CD4-positive, alpha-beta T cell (primary cell): ENCODE measurements around the gene PDE3B. TPM values are rescaled to one million over a fixed set of nuclear protein-coding genes. Genes with fewer than 3 reads are reported as not detected.

ENCODE experiments used
- ATAC-seq: fragments of 200-7000 bp; cut with Tn5 transposase; one replicate; pipeline ENCODE4 v1.10.0; 2022; ENCODE audit warnings: mild to moderate bottlenecking; ENCODE audit not compliant: poor library complexity
- CTCF ChIA-PET: fragments of 350-600 bp; sonication (Branson Sonifier 250); formaldehyde crosslinking; loops from one replicate; lab custom pipeline; 2021; ENCODE audit warnings: antibody characterized with exemption, inconsistent platforms; lab: Charles Lee
- POLR2A ChIA-PET: fragments of 350-600 bp; sonication (Branson Sonifier 250); formaldehyde crosslinking; loops from one replicate; lab custom pipeline; 2021; ENCODE audit warnings: antibody characterized with exemption, inconsistent platforms; lab: Charles Lee
- DNase-seq, 14 experiments: peaks; one replicate each; pipeline ENCODE4 v3.0.0-alpha.2; 2013 to 2020; ENCODE audit warnings: mixed read lengths in 2 of 14
- H3K27ac ChIP-seq, 2 donors: one replicate each; pipeline versions ENCODE4 v1.5.1 to v1.7.0; 2013; ENCODE audit warnings: low read length in 2 of 2, low read depth in 1 of 2, mild to moderate bottlenecking in 1 of 2
- H3K27me3 ChIP-seq, 2 experiments: 1 replicate in 1 of 2; 2 replicates in 1 of 2; pipeline versions ENCODE4 v1.6.1 to v1.7.0; 2013; ENCODE audit warnings: low read length in 2 of 2, control low read depth in 1 of 2, mild to moderate bottlenecking in 1 of 2, moderate library complexity in 1 of 2; ENCODE audit not compliant: insufficient read depth in 2 of 2, control insufficient read depth in 1 of 2
- H3K36me3 ChIP-seq: one replicate; pipeline ENCODE4 v1.6.1; 2013; ENCODE audit warnings: low read length, control low read depth; ENCODE audit not compliant: insufficient read depth
- H3K4me1 ChIP-seq: one replicate; pipeline ENCODE4 v1.6.1; 2013; ENCODE audit warnings: low read length, control low read depth; ENCODE audit not compliant: insufficient read depth
- H3K4me3 ChIP-seq: one replicate; pipeline ENCODE4 v1.5.1; 2013; ENCODE audit warnings: mild to moderate bottlenecking, low read length, moderate library complexity
- H3K9me3 ChIP-seq, 2 experiments: 1 replicate in 1 of 2; 2 replicates in 1 of 2; pipeline versions ENCODE4 v1.6.1 to v1.7.0; 2013; ENCODE audit warnings: low read length in 2 of 2, mild to moderate bottlenecking in 2 of 2, control low read depth in 1 of 2, moderate library complexity in 1 of 2; ENCODE audit not compliant: control insufficient read depth in 1 of 2, insufficient read depth in 1 of 2
- H3K27ac Mint-ChIP-seq: one replicate; pipeline ENCODE4 v1.8.0; 2020; ENCODE audit warnings: mixed read lengths
- H3K27me3 Mint-ChIP-seq: one replicate; pipeline ENCODE4 v1.8.0; 2021; ENCODE audit warnings: mixed read lengths
- H3K36me3 Mint-ChIP-seq: one replicate; pipeline ENCODE4 v1.8.0; 2021; ENCODE audit warnings: low read depth, mixed read lengths
- H3K4me1 Mint-ChIP-seq: one replicate; pipeline ENCODE4 v1.8.0; 2021; ENCODE audit warnings: low read depth, mixed read lengths
- H3K4me3 Mint-ChIP-seq: one replicate; pipeline ENCODE4 v1.8.0; 2020; ENCODE audit warnings: mild to moderate bottlenecking, mixed read lengths
- H3K9me3 Mint-ChIP-seq: one replicate; pipeline ENCODE4 v1.8.0; 2020; ENCODE audit warnings: mixed read lengths
- CTCF ChIP-seq: fragments of 200-600 bp; IDR thresholded peaks from one replicate; pipeline ENCODE4 v1.8.0; 2022; ENCODE audit warnings: antibody characterized with exemption, mild to moderate bottlenecking
- intact Hi-C, 2 experiments: fragments of 100-400 bp; cut with DNase I in 1 of 2; cut with micrococcal nuclease in 1 of 2; formaldehyde crosslinking; loops; one replicate each; pipeline versions ENCODE4 v1.15.1 to v1.9.0; 2023 to 2025; cut with DNase I, micrococcal nuclease
- total RNA-seq, 174 experiments: library from RNA in 2 of 174; stranded (reverse) in 2 of 174; gene quantifications; one replicate each; pipeline ENCODE4 v1.2.3 and lab custom pipeline; 2021 to 2026

The PDE3B gene
- total RNA-seq, 2 experiments from 2014 or later: 103 to 106 TPM

- Mint-ChIP-seq H3K36me3 (peaks cover 28% of the 10 kb centered on the region), H3K9me3 (no peaks in the 10 kb centered on the region), H3K27me3 (no peaks in the 10 kb centered on the region), H3K4me1 (peaks cover 59% of the 10 kb centered on the region), H3K4me3 (no peak overlapping the region), H3K27ac (peak overlapping the region; percentile 1)
- POLR2A ChIA-PET: no interaction called here
- Histone ChIP-seq H3K36me3 (peaks cover 7% of the 10 kb centered on the region), H3K9me3 (no peaks in the 10 kb centered on the region), H3K27me3 (no peaks in the 10 kb centered on the region), H3K4me1 (no peaks in the 10 kb centered on the region), H3K4me3 (no peak overlapping the region), H3K27ac (no peak overlapping the region)
- no peak for TF ChIP-seq CTCF
- DNase-seq (no peak), ATAC-seq (no peak)
- CTCF ChIA-PET: interaction anchor here (1.4 kb wide), 1 partner anchor 30 kb away, joined by 3 read pairs; no protein-coding TSS in a partner anchor
- intact Hi-C loops: no loop called here
These were observed 29.4 kb upstream of the PDE3B start for GRCh38 chr11:14614091-14614622.

GRCh38 chr11:14617241-14618027 lies 26.2 kb upstream of the PDE3B start:
- H3K27ac ChIP-seq: no peak overlapping the region
- DNase-seq (no peak), ATAC-seq (no peak)
- CTCF ChIA-PET: no interaction called here
- H3K4me1 ChIP-seq: peaks cover 2% of the 10 kb centered on the region
- no peaks in the 10 kb centered on the region for H3K9me3 ChIP-seq
- Mint-ChIP-seq H3K27me3 (no peaks in the 10 kb centered on the region), H3K9me3 (no peaks in the 10 kb centered on the region), H3K27ac (no peak overlapping the region), H3K36me3 (no peaks in the 10 kb centered on the region), H3K4me3 (no peak overlapping the region), H3K4me1 (peaks cover 62% of the 10 kb centered on the region)
- intact Hi-C loops: no loop called here
- no peak for TF ChIP-seq CTCF
- POLR2A ChIA-PET: no interaction called here
- no peaks in the 10 kb centered on the region for H3K36me3 ChIP-seq
- H3K4me3 ChIP-seq: no peak overlapping the region
- no peaks in the 10 kb centered on the region for H3K27me3 ChIP-seq

- H3K27ac Mint-ChIP-seq: no peak overlapping the region
- H3K4me1 Mint-ChIP-seq: peaks cover 69% of the 10 kb centered on the region
- POLR2A ChIA-PET: no interaction called here
These were observed 25.5 kb upstream of the PDE3B start for GRCh38 chr11:14618060-14618459.

More at GRCh38 chr11:14618060-14618459, 25.5 kb upstream of the PDE3B start:
- Histone ChIP-seq H3K36me3 (no peaks in the 10 kb centered on the region), H3K4me1 (peaks cover 2% of the 10 kb centered on the region), H3K27me3 (no peaks in the 10 kb centered on the region), H3K4me3 (no peak overlapping the region), H3K9me3 (no peaks in the 10 kb centered on the region), H3K27ac (no peak overlapping the region)
- Mint-ChIP-seq H3K36me3 (no peaks in the 10 kb centered on the region), H3K4me3 (no peak overlapping the region), H3K27me3 (no peaks in the 10 kb centered on the region), H3K9me3 (no peaks in the 10 kb centered on the region)
- TF ChIP-seq CTCF: no peak
- DNase-seq (no peak), ATAC-seq (no peak)
- CTCF ChIA-PET: no interaction called here
- intact Hi-C loops: no loop called here
